ENCODE measurements around the gene CREB3.

Gene CREB3

DNA sequence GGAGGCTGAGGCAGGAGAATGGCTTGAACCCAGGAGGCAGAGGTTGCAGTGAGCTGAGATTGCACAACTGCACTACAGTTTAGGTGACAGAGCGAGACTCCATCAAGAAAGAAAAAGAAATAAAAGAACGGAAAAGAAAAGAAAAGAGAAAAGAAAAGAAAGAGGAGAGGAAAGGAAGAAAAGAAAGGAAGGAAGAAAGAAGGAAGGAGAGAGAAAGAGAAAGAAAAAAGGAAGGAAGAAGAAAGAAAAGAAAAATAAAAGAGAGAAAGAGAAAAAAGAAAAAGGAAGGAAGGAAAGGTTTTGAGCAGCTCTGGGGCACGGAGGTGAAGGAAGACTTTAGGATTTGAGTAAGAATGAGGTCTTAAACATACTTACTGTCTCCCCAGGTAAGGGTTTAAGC is 18.9 kb upstream of the CREB3 start:
- Histone ChIP-seq H2AFZ (ENCODE audit: low read depth, low read length) (no peak overlapping the region), H3K4me3 (ENCODE audit: low read depth in 1 of 2, low read length in 2 of 2) (no peak overlapping the region), H3K9ac (ENCODE audit: low read depth, low read length) (no peak overlapping the region), H3K27ac (ENCODE audit: low read length) (no peak overlapping the region), H3K9me3 (ENCODE audit: insufficient read depth, low read length, severe bottlenecking) (no peaks in the 10 kb centered on the region), H3K27me3 (ENCODE audit: insufficient read depth, low read length, poor library complexity) (no peaks in the 10 kb centered on the region), H4K20me1 (ENCODE audit: insufficient read depth, low read length) (peaks cover 4% of the 10 kb centered on the region; the same call in 1 of the 2 replicates), H3K36me3 (ENCODE audit: insufficient read depth, low read length) (peaks cover 86% of the 10 kb centered on the region), H3K4me1 (ENCODE audit: insufficient read depth, low read length) (no peaks in the 10 kb centered on the region), H3K79me2 (ENCODE audit: insufficient read depth, low read length) (no peaks in the 10 kb centered on the region), H3K4me2 (ENCODE audit: insufficient read depth, low read length) (no peak overlapping the region)
- DNase-seq (no peak), ATAC-seq (ENCODE audit: insufficient read depth, low read depth) (no peak)
- TF ChIP-seq, protein P1, sequence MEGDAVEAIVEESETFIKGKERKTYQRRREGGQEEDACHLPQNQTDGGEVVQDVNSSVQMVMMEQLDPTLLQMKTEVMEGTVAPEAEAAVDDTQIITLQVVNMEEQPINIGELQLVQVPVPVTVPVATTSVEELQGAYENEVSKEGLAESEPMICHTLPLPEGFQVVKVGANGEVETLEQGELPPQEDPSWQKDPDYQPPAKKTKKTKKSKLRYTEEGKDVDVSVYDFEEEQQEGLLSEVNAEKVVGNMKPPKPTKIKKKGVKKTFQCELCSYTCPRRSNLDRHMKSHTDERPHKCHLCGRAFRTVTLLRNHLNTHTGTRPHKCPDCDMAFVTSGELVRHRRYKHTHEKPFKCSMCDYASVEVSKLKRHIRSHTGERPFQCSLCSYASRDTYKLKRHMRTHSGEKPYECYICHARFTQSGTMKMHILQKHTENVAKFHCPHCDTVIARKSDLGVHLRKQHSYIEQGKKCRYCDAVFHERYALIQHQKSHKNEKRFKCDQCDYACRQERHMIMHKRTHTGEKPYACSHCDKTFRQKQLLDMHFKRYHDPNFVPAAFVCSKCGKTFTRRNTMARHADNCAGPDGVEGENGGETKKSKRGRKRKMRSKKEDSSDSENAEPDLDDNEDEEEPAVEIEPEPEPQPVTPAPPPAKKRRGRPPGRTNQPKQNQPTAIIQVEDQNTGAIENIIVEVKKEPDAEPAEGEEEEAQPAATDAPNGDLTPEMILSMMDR (IDR thresholded peaks at IDR 0.05; ENCODE audit: borderline replicate concordance, extremely low read depth, low read length, poor library complexity, severe bottlenecking): no peak
- TF ChIP-seq EZH2 (IDR thresholded peaks at IDR 0.05; ENCODE audit: borderline replicate concordance, low read depth, low read length, severe bottlenecking): no peak

DNA sequence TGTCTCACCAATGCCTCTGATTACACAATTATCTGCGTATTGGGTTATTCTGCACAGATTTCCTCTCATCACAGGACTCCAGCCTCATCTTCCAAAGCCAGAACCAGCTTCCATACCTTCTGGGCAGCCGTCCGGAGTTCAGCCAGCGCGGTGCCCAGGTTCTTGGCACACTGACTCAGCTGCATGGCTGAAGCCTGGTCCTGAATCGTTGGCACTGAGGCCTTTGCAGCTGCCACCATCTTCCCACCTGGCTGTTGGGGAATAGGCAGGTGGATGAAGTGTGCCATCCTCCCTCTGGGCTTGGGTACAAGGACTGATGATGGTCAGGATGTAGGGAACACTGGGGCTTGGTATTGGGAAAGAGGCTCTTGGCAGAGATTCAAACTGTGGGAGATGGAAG is 18.3 kb upstream of the CREB3 start:
- Histone ChIP-seq H3K36me3 (ENCODE audit: insufficient read depth, low read length) (peaks cover 89% of the 10 kb centered on the region), H3K9me3 (ENCODE audit: insufficient read depth, low read length, severe bottlenecking) (no peaks in the 10 kb centered on the region), H3K4me3 (ENCODE audit: low read depth in 1 of 2, low read length in 2 of 2) (no peak overlapping the region), H3K27me3 (ENCODE audit: insufficient read depth, low read length, poor library complexity) (no peaks in the 10 kb centered on the region), H3K4me1 (ENCODE audit: insufficient read depth, low read length) (no peaks in the 10 kb centered on the region), H3K4me2 (ENCODE audit: insufficient read depth, low read length) (no peak overlapping the region), H3K27ac (ENCODE audit: low read length) (no peak overlapping the region), H2AFZ (ENCODE audit: low read depth, low read length) (no peak overlapping the region), H3K79me2 (ENCODE audit: insufficient read depth, low read length) (no peaks in the 10 kb centered on the region), H3K9ac (ENCODE audit: low read depth, low read length) (no peak overlapping the region), H4K20me1 (ENCODE audit: insufficient read depth, low read length) (peaks cover 4% of the 10 kb centered on the region; the same call in 1 of the 2 replicates)
- DNase-seq: no peak
- TF ChIP-seq, protein P1 (IDR thresholded peaks at IDR 0.05; ENCODE audit: borderline replicate concordance, extremely low read depth, low read length, poor library complexity, severe bottlenecking): no peak
- no peak for TF ChIP-seq EZH2 (IDR thresholded peaks at IDR 0.05; ENCODE audit: borderline replicate concordance, low read depth, low read length, severe bottlenecking)
- no peak for ATAC-seq (ENCODE audit: insufficient read depth, low read depth)

DNA sequence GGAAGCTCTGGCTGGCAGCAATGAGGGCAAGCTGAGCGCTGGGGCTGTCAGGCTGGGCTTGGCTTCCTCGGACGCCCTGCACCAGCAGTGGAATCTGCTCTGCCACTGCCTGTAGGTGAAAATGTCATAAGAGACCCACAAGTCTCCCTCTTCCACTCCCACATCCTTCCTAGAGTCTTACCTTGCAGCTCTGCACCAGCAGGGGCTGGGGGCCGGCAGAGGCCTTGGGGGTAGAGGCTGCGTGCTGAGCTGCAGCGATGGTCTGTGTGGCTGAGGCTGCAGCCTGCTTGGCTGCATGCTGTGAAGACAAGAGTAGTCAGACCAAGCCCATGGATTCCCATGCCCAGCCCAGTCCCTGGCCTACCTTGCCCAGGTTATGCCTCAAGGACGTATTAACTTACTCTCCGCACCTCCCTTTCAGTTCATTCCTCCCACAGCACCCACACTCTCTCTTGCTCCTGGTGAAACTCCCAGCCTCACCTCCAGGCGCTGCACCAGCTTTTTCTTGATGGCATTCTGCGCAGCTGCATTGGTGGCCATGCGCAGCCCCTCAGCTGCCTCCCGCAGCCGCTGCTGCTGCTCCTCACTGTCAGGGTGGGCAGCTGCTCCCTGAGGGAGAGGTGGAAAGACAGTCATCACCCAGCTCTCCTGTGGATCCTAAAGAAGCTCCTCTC is 17.8 kb upstream of the CREB3 start:
- no peak for TF ChIP-seq EZH2 (IDR thresholded peaks at IDR 0.05; ENCODE audit: borderline replicate concordance, low read depth, low read length, severe bottlenecking)
- TF ChIP-seq, protein P1 (IDR thresholded peaks at IDR 0.05; ENCODE audit: borderline replicate concordance, extremely low read depth, low read length, poor library complexity, severe bottlenecking): no peak
- Histone ChIP-seq H3K27me3 (ENCODE audit: insufficient read depth, low read length, poor library complexity) (no peaks in the 10 kb centered on the region), H3K9me3 (ENCODE audit: insufficient read depth, low read length, severe bottlenecking) (no peaks in the 10 kb centered on the region), H3K9ac (ENCODE audit: low read depth, low read length) (no peak overlapping the region), H3K4me2 (ENCODE audit: insufficient read depth, low read length) (no peak overlapping the region), H2AFZ (ENCODE audit: low read depth, low read length) (no peak overlapping the region), H4K20me1 (ENCODE audit: insufficient read depth, low read length) (peaks cover 8% of the 10 kb centered on the region; the same call in 1 of the 2 replicates), H3K36me3 (ENCODE audit: insufficient read depth, low read length) (peaks cover 95% of the 10 kb centered on the region), H3K79me2 (ENCODE audit: insufficient read depth, low read length) (no peaks in the 10 kb centered on the region), H3K27ac (ENCODE audit: low read length) (no peak overlapping the region), H3K4me3 (ENCODE audit: low read depth in 1 of 2, low read length in 2 of 2) (no peak overlapping the region), H3K4me1 (ENCODE audit: insufficient read depth, low read length) (no peaks in the 10 kb centered on the region)
- no peak for DNase-seq
- no peak for ATAC-seq (ENCODE audit: insufficient read depth, low read depth)

Measured in DND-41 (cell line).